Left forelimb (tissue), 1 donor: Measurements from ENCODE around the gene SURF2.
A peak's percentile ranks its signal among the peaks of the same experiment; 100 is the strongest.

Source experiments
- DNase-seq: peaks from one replicate; pipeline ENCODE4 v3.0.0-alpha.2; 2018; ENCODE audit warnings: low spot score

SURF2 gene

GRCh38 chr9:133354766-133355165 lies 1.6 kb upstream of the SURF2 start:
- no peak for DNase-seq

GRCh38 chr9:133355881-133356357 lies 431 bp upstream of the SURF2 start:
- DNase-seq: no peak

- DNase-seq: no peak
Observed at GRCh38 chr9:133357656-133358055, 1.3 kb downstream of the SURF2 start.

GRCh38 chr9:133359399-133360175 lies 3.2 kb downstream of the SURF2 start:
- DNase-seq: no peak

GRCh38 chr9:133360400-133361393 lies 4.3 kb downstream of the SURF2 start:
- no peak for DNase-seq

- DNase-seq: no peak
Observed at GRCh38 chr9:133361507-133362092, 5.2 kb downstream of the SURF2 start.

GRCh38 chr9:133362359-133363044 lies 6.2 kb downstream of the SURF2 start:
- DNase-seq: no peak

- no peak for DNase-seq
Observed at GRCh38 chr9:133366435-133366834, 10.1 kb downstream of the SURF2 start.

- DNase-seq: no peak
Observed at GRCh38 chr9:133367221-133367620, 10.9 kb downstream of the SURF2 start.

GRCh38 chr9:133367778-133368177 lies 11.4 kb downstream of the SURF2 start:
- no peak for DNase-seq

GRCh38 chr9:133368249-133368881 lies 12.0 kb downstream of the SURF2 start:
- DNase-seq: no peak

GRCh38 chr9:133369422-133369821 lies 13.1 kb downstream of the SURF2 start:
- DNase-seq: no peak

GRCh38 chr9:133369933-133370332 lies 13.6 kb downstream of the SURF2 start:
- no peak for DNase-seq

- no peak for DNase-seq
Observed at GRCh38 chr9:133370685-133371084, 14.3 kb downstream of the SURF2 start.

- no peak for DNase-seq
Observed at GRCh38 chr9:133371261-133371711, 14.9 kb downstream of the SURF2 start.

GRCh38 chr9:133372144-133372543 lies 15.8 kb downstream of the SURF2 start:
- no peak for DNase-seq

- no peak for DNase-seq
Observed at GRCh38 chr9:133374612-133375115, 18.3 kb downstream of the SURF2 start.

GRCh38 chr9:133375116-133375723 lies 18.9 kb downstream of the SURF2 start:
- no peak for DNase-seq

- DNase-seq: peak; percentile 98
Observed at GRCh38 chr9:133375724-133376654, 19.6 kb downstream of the SURF2 start, which contains the start of the genes STKLD1 and SURF4. Gene STKLD1, plus strand, starts transcription at chr9:133376366. Its CDS starts 108 bp downstream, at chr9:133376474. Gene SURF4, minus strand, starts transcription at chr9:133376060. Its CDS starts 91 bp downstream, at chr9:133375969.
